Right ventricle myocardium inferior (tissue), 1 donor: ENCODE data around the gene ZNF229. TPM values are rescaled to one million over a fixed set of nuclear protein-coding genes. Genes with fewer than 3 reads are reported as not detected.

Experiments
- total RNA-seq: library from RNA; stranded (reverse); fragmentation: NEBNext Ultra II Directional; extraction: Animal tissue kit (Norgen Biotek cat#: 25700); gene quantifications from one replicate; pipeline ENCODE4 v1.2.1, GENCODE V29; 2021
- donor health status: DM: no; HTN: yes; CAD: no; lungs with severe emphysema.

ZNF229 gene
- total RNA-seq, 1 donor from 2014 or later: 7.3 TPM

Other genes starting within 250 kb of the ZNF229 start
- gene ZNF227, start 235.9 kb downstream of the ZNF229 start, total RNA-seq: 13.1 TPM
- gene ZNF233, start 188.6 kb downstream of the ZNF229 start, total RNA-seq: 6.4 TPM
- gene ZNF235, start 143.4 kb downstream of the ZNF229 start, total RNA-seq: 4.2 TPM
- 3.9 TPM for gene ZNF112, start 91.8 kb downstream of the ZNF229 start, total RNA-seq
- gene ZNF285, start 46.9 kb downstream of the ZNF229 start, total RNA-seq: 4.9 TPM
- 4.5 TPM for gene ZNF180, start 52.0 kb upstream of the ZNF229 start, total RNA-seq
- not detected for gene CEACAM20, start 81.2 kb upstream of the ZNF229 start, total RNA-seq
- not detected for gene IGSF23, start 165.1 kb upstream of the ZNF229 start, total RNA-seq
- gene PVR, start 195.4 kb upstream of the ZNF229 start, total RNA-seq: 38.0 TPM
- 2.8 TPM for gene CEACAM19, start 223.0 kb upstream of the ZNF229 start, total RNA-seq